Endothelial cell of umbilical vein (primary cell): ENCODE measurements around the gene SPINK7. TPM values are rescaled to one million over a fixed set of nuclear protein-coding genes. Genes with fewer than 3 reads are reported as not detected.

Source experiments
- BruUV-seq: library from RNA; stranded (reverse); fragments of 400-500 nt; replicated peaks from 2 replicates; lab custom pipeline; 2021; lab: Mats Ljungman, UMichigan
- CTCF ChIA-PET: fragments of 300-600, 350-600 bp; sonication (Branson Sonifier 250); formaldehyde crosslinking; loops from one replicate; lab custom pipeline; 2021; ENCODE audit warnings: antibody characterized with exemption, inconsistent platforms; lab: Charles Lee
- POLR2A ChIA-PET: fragments of 300-600, 350-600 bp; sonication (Branson Sonifier 250); formaldehyde crosslinking; loops from one replicate; lab custom pipeline; 2021; ENCODE audit warnings: antibody characterized with exemption, inconsistent platforms; lab: Charles Lee
- DNase-seq: peaks from one replicate; pipeline ENCODE4 v3.0.0-alpha.2; 2011; ENCODE audit warnings: low read depth, low spot score
- FAIRE-seq: peaks from 2 replicates; lab custom pipeline; 2011; peaks lifted over from hg19 to GRCh38; lab: Jason Lieb, UNC
- H2AFZ ChIP-seq: 2 replicates; pipeline ENCODE4 v1.6.0; 2012; ENCODE audit warnings: low read depth, low read length, control low read depth, inconsistent platforms
- H3K27ac ChIP-seq: 2 replicates; pipeline ENCODE4 v1.5.1; 2011; ENCODE audit warnings: low read depth, mild to moderate bottlenecking, control low read depth, low read length, moderate library complexity; ENCODE audit not compliant: insufficient read depth
- H3K27me3 ChIP-seq, 2 experiments: 2 replicates each; pipeline versions ENCODE4 v1.6.0 to v1.6.1; 2011; ENCODE audit warnings: low read length in 2 of 2, mixed read lengths in 1 of 2; ENCODE audit not compliant: control insufficient read depth in 2 of 2, insufficient read depth in 2 of 2
- H3K36me3 ChIP-seq, 2 experiments: 2 replicates in 1 of 2; 3 replicates in 1 of 2; pipeline ENCODE4 v1.5.1; 2011; ENCODE audit warnings: low read length in 2 of 2, mild to moderate bottlenecking in 1 of 2, moderate library complexity in 1 of 2; ENCODE audit not compliant: control insufficient read depth in 2 of 2, insufficient read depth in 2 of 2; ENCODE audit errors: extremely low read depth in 1 of 2
- H3K4me1 ChIP-seq: 3 replicates; pipeline ENCODE4 v1.5.1; 2011; ENCODE audit warnings: mild to moderate bottlenecking, low read length; ENCODE audit not compliant: control insufficient read depth, insufficient read depth; ENCODE audit errors: extremely low read depth
- H3K4me2 ChIP-seq: 2 replicates; pipeline ENCODE4 v1.6.1; 2011; ENCODE audit warnings: low read length, control low read depth, mixed read lengths; ENCODE audit not compliant: insufficient read depth
- H3K4me3 ChIP-seq, 3 experiments: fragments of 200-600 bp in 1 of 3; sonication (generic), shearing (Covaris generic) in 1 of 3; replicated peaks in 1 of 3; 2 replicates each; pipeline ENCODE4 v1.5.1; 2011 to 2016; ENCODE audit warnings: control low read depth in 3 of 3, low read length in 3 of 3, mild to moderate bottlenecking in 2 of 3, inconsistent platforms in 1 of 3, low read depth in 1 of 3, moderate library complexity in 1 of 3; ENCODE audit not compliant: insufficient read depth in 1 of 3
- H3K79me2 ChIP-seq: 2 replicates; pipeline ENCODE4 v1.6.0; 2012; ENCODE audit warnings: low read length, inconsistent platforms; ENCODE audit not compliant: control insufficient read depth, insufficient read depth
- H3K9ac ChIP-seq: replicated peaks from 2 replicates; pipeline ENCODE3; 2011; ENCODE audit warnings: low read length, control low read depth; ENCODE audit not compliant: insufficient read depth; ENCODE audit errors: extremely low read depth
- H3K9me1 ChIP-seq: replicated peaks from 3 replicates; pipeline ENCODE4 v1.6.0; 2011; ENCODE audit warnings: mild to moderate bottlenecking, low read length; ENCODE audit not compliant: control insufficient read depth, insufficient read depth; ENCODE audit errors: extremely low read depth
- H3K9me3 ChIP-seq: replicated peaks from 2 replicates; pipeline ENCODE4 v1.5.1; 2012; ENCODE audit warnings: low read length, inconsistent platforms; ENCODE audit not compliant: control insufficient read depth, insufficient read depth
- H4K20me1 ChIP-seq: replicated peaks from 2 replicates; pipeline ENCODE3; 2011; ENCODE audit warnings: mild to moderate bottlenecking, low read length; ENCODE audit not compliant: control insufficient read depth, insufficient read depth; ENCODE audit errors: extremely low read depth
- EZH2 ChIP-seq: IDR thresholded peaks from 2 replicates; pipeline ENCODE4 v1.6.1; 2012; ENCODE audit warnings: borderline replicate concordance, low read depth, mild to moderate bottlenecking, moderate library complexity, low read length, inconsistent platforms; ENCODE audit not compliant: severe bottlenecking
- FOS ChIP-seq: IDR thresholded peaks from 2 replicates; pipeline ENCODE4 v1.6.1; 2011; ENCODE audit warnings: mild to moderate bottlenecking, low read length, moderate library complexity, borderline replicate concordance; ENCODE audit not compliant: insufficient read depth
- GATA2 ChIP-seq: IDR thresholded peaks from 2 replicates; pipeline ENCODE4 v1.7.0; 2011; ENCODE audit warnings: low read depth, mild to moderate bottlenecking, moderate library complexity, mixed read lengths, low read length; ENCODE audit not compliant: insufficient read length, insufficient read depth
- JUN ChIP-seq: IDR thresholded peaks from 2 replicates; pipeline ENCODE4 v1.6.1; 2011; ENCODE audit warnings: borderline replicate concordance, low read depth; ENCODE audit not compliant: insufficient read length, insufficient read depth
- MYC ChIP-seq: IDR thresholded peaks from one replicate; pipeline ENCODE4 v1.6.1; 2011; ENCODE audit warnings: mild to moderate bottlenecking, low read depth, low read length
- POLR2A ChIP-seq: IDR thresholded peaks from 2 replicates; pipeline ENCODE4 v1.6.1; 2012; ENCODE audit warnings: low read depth, mild to moderate bottlenecking, control low read depth, low read length
- POLR2AphosphoS5 ChIP-seq: IDR thresholded peaks from 2 replicates; pipeline ENCODE4 v1.6.1; 2012; ENCODE audit warnings: low read depth, mild to moderate bottlenecking, control low read depth, low read length, moderate library complexity; ENCODE audit not compliant: insufficient read depth
- dilution Hi-C: fragments of 300-500 bp; cut with MboI; formaldehyde crosslinking; loops from one replicate; pipeline ENCODE4 v1.15.0; 2019; ENCODE audit warnings: low sequenced_read_pairs; ENCODE audit not compliant: extremely low pct_ligation_motif_present
- intact Hi-C: fragments of 100-400 bp; cut with micrococcal nuclease; formaldehyde crosslinking; loops from one replicate; pipeline ENCODE4 v1.10.0; 2022
- polyA plus RNA-seq, 4 experiments: library from polyadenylated mRNA; depleted of rRNA in 3 of 4; stranded (reverse) in 3 of 4; unstranded in 1 of 4; fragments of >200 nt; gene quantifications; 2 replicates each; pipeline versions ENCODE4 v1.2.1 to v1.2.3, GENCODE V29; 2011 to 2012; ENCODE audit warnings: missing spikeins in 1 of 4
- total RNA-seq: library from RNA; stranded (reverse); gene quantifications from 2 replicates; pipeline ENCODE4 v1.2.3, GENCODE V29; 2021
- TF ChIP-seq, protein P1 (sequence below), 2 donors: IDR thresholded peaks; 1 replicate in 1 of 2; 2 replicates in 1 of 2; pipeline ENCODE4 v1.5.1; 2011; ENCODE audit warnings: low read length in 2 of 2, mild to moderate bottlenecking in 2 of 2, moderate library complexity in 2 of 2, control low read depth in 1 of 2, inconsistent platforms in 1 of 2, low read depth in 1 of 2; ENCODE audit not compliant: insufficient read depth in 1 of 2; ENCODE audit errors: extremely low read depth in 1 of 2
- TF ChIP-seq, protein P2 (sequence below): IDR thresholded peaks from 2 replicates; pipeline ENCODE4 v1.6.1; 2011; ENCODE audit not compliant: insufficient read depth, insufficient read length

Gene SPINK7
- total and polyA plus RNA-seq, 2 donors (not counting 3 experiments of a cell fraction or from before 2014, with no cell fraction given): not detected

DNA sequence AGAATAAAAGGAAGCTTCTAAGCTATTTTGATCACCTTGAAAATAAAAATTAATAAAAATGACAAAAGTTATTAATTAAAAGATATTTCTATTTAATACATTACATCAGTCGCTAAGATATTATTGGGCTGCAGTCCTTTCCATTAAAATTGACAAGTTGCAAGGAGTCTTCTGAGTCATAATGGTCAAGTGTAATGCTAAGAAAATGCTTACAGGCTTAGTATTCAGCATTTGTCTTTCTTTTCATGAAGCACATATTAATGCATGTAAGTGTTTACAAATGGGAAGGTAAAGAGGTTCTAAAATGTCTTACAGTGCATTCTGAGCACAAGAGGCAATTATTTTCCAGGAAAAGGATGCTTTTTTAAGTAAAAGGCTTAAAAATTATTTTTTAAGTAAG lies 40.5 kb downstream of the SPINK7 start:
- Histone ChIP-seq H3K36me3 (no peaks in the 10 kb centered on the region), H3K4me3 (no peak overlapping the region), H3K79me2 (no peaks in the 10 kb centered on the region), H3K27ac (no peak overlapping the region), H4K20me1 (no peaks in the 10 kb centered on the region), H3K4me1 (no peaks in the 10 kb centered on the region), H3K9me1 (no peaks in the 10 kb centered on the region), H2AFZ (no peak overlapping the region), H3K9ac (no peak overlapping the region), H3K9me3 (no peaks in the 10 kb centered on the region), H3K4me2 (no peak overlapping the region), H3K27me3 (no peaks in the 10 kb centered on the region)
- DNase-seq: no peak
- dilution Hi-C loops: no loop called here
- intact Hi-C loops: no loop called here
- ChIA-PET CTCF (no interaction called here), POLR2A (no interaction called here)
- TF ChIP-seq GATA2: no peak
- no peak for TF ChIP-seq MYC
- TF ChIP-seq, protein P1, sequence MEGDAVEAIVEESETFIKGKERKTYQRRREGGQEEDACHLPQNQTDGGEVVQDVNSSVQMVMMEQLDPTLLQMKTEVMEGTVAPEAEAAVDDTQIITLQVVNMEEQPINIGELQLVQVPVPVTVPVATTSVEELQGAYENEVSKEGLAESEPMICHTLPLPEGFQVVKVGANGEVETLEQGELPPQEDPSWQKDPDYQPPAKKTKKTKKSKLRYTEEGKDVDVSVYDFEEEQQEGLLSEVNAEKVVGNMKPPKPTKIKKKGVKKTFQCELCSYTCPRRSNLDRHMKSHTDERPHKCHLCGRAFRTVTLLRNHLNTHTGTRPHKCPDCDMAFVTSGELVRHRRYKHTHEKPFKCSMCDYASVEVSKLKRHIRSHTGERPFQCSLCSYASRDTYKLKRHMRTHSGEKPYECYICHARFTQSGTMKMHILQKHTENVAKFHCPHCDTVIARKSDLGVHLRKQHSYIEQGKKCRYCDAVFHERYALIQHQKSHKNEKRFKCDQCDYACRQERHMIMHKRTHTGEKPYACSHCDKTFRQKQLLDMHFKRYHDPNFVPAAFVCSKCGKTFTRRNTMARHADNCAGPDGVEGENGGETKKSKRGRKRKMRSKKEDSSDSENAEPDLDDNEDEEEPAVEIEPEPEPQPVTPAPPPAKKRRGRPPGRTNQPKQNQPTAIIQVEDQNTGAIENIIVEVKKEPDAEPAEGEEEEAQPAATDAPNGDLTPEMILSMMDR (IDR thresholded peaks at IDR 0.05; ENCODE audit: extremely low read depth in 1 of 2, insufficient read depth in 1 of 2, low read depth in 1 of 2, low read length in 2 of 2): no peak
- no peak for TF ChIP-seq POLR2AphosphoS5
- no peak for TF ChIP-seq EZH2
- TF ChIP-seq, protein P2, sequence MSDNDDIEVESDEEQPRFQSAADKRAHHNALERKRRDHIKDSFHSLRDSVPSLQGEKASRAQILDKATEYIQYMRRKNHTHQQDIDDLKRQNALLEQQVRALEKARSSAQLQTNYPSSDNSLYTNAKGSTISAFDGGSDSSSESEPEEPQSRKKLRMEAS: no peak
- TF ChIP-seq FOS: no peak
- no peak for TF ChIP-seq POLR2A
- no peak for TF ChIP-seq JUN
- FAIRE-seq: no peak
- BruUV-seq: no TSS peak
